ENCODE results near the gene RAB40A.

GRCh38 chrX:103477496-103477895, 41.8 kb downstream of the RAB40A start:
- TF ChIP-seq CTCF (IDR thresholded peaks at IDR 0.05 in 4 of 5, conservative IDR thresholded peaks at IDR 0.05 in 1 of 5) (no peak), POLR2A (IDR thresholded peaks at IDR 0.05) (no peak)

All from gastrocnemius medialis (tissue), 4 donors.